Adrenal gland (tissue), 5 donors: Measurements from ENCODE around the gene AJUBA.

Experiments used
- CTCF ChIP-seq, 6 experiments: fragments of 450-650 bp in 4 of 6; fragments of 200-600 bp in 2 of 6; sonication (generic) in 1 of 6; IDR thresholded peaks; 1 replicate in 5 of 6; 2 replicates in 1 of 6; pipeline versions ENCODE4 v1.5.1 to v1.8.0; 2016 to 2021; ENCODE audit warnings: antibody characterized with exemption in 6 of 6, mild to moderate bottlenecking in 2 of 6, moderate library complexity in 1 of 6
- POLR2A ChIP-seq, 2 donors: fragments of 450-650 bp; IDR thresholded peaks; one replicate each; pipeline ENCODE4 v1.6.1; 2017; ENCODE audit warnings: antibody characterized with exemption in 2 of 2, mild to moderate bottlenecking in 2 of 2, moderate library complexity in 1 of 2
- donor health status: DM: no; HTN: no; CAD: no.

- TF ChIP-seq POLR2A (IDR thresholded peaks at IDR 0.05) (no peak), CTCF (IDR thresholded peaks at IDR 0.05) (no peak)
Measured at GRCh38 chr14:23005451-23006187, 23.3 kb upstream of the AJUBA start.
